IPS-18a (cell line): Measurements from ENCODE around the gene ELP2.

ENCODE experiments used
- H3K27ac ChIP-seq: one replicate; pipeline ENCODE4 v1.5.1; 2013; ENCODE audit warnings: low read length
- H3K27me3 ChIP-seq: one replicate; pipeline ENCODE4 v1.6.1; 2013; ENCODE audit warnings: mild to moderate bottlenecking, low read length; ENCODE audit not compliant: control insufficient read depth, insufficient read depth
- H3K36me3 ChIP-seq: one replicate; pipeline ENCODE4 v1.6.1; 2013; ENCODE audit warnings: low read depth, low read length; ENCODE audit not compliant: control insufficient read depth
- H3K4me1 ChIP-seq: one replicate; pipeline ENCODE4 v1.6.1; 2013; ENCODE audit warnings: low read depth, low read length; ENCODE audit not compliant: control insufficient read depth
- H3K4me3 ChIP-seq: one replicate; pipeline ENCODE4 v1.5.1; 2013; ENCODE audit warnings: low read length
- H3K9ac ChIP-seq: one replicate; pipeline ENCODE4 v1.6.1; 2013; ENCODE audit warnings: mild to moderate bottlenecking, low read length, moderate library complexity
- H3K9me3 ChIP-seq: one replicate; pipeline ENCODE4 v1.6.1; 2013; ENCODE audit warnings: low read depth, low read length; ENCODE audit not compliant: control insufficient read depth

ELP2 gene

GRCh38 chr18:36142751-36143150, 13.1 kb downstream of the ELP2 start:
- Histone ChIP-seq H3K36me3 (peaks cover 78% of the 10 kb centered on the region), H3K4me3 (no peak overlapping the region), H3K9ac (no peak overlapping the region), H3K27ac (no peak overlapping the region), H3K27me3 (no peaks in the 10 kb centered on the region), H3K9me3 (no peaks in the 10 kb centered on the region), H3K4me1 (no peaks in the 10 kb centered on the region)

- no peak overlapping the region for H3K4me3 ChIP-seq
- H3K27ac ChIP-seq: no peak overlapping the region
- H3K36me3 ChIP-seq: peaks cover 77% of the 10 kb centered on the region
- no peaks in the 10 kb centered on the region for H3K4me1 ChIP-seq
- no peak overlapping the region for H3K9ac ChIP-seq
- H3K9me3 ChIP-seq: no peaks in the 10 kb centered on the region
- no peaks in the 10 kb centered on the region for H3K27me3 ChIP-seq
Measured at GRCh38 chr18:36143391-36143790, 13.7 kb downstream of the ELP2 start.

- Histone ChIP-seq H3K4me1 (no peaks in the 10 kb centered on the region), H3K9me3 (no peaks in the 10 kb centered on the region), H3K27ac (no peak overlapping the region), H3K27me3 (no peaks in the 10 kb centered on the region), H3K9ac (no peak overlapping the region), H3K4me3 (no peak overlapping the region), H3K36me3 (peaks cover 82% of the 10 kb centered on the region)
Measured at GRCh38 chr18:36149514-36150289, 20.0 kb downstream of the ELP2 start.

- Histone ChIP-seq H3K9ac (no peak overlapping the region), H3K4me1 (no peaks in the 10 kb centered on the region), H3K4me3 (no peak overlapping the region), H3K9me3 (no peaks in the 10 kb centered on the region), H3K27me3 (no peaks in the 10 kb centered on the region), H3K27ac (no peak overlapping the region), H3K36me3 (peaks cover 80% of the 10 kb centered on the region)
Measured at GRCh38 chr18:36152781-36153180, 23.1 kb downstream of the ELP2 start.

GRCh38 chr18:36153203-36153602, 23.5 kb downstream of the ELP2 start:
- Histone ChIP-seq H3K9me3 (no peaks in the 10 kb centered on the region), H3K9ac (no peak overlapping the region), H3K27me3 (no peaks in the 10 kb centered on the region), H3K27ac (no peak overlapping the region), H3K4me1 (no peaks in the 10 kb centered on the region), H3K4me3 (no peak overlapping the region), H3K36me3 (peaks cover 81% of the 10 kb centered on the region)

GRCh38 chr18:36153771-36154170, 24.1 kb downstream of the ELP2 start:
- Histone ChIP-seq H3K27ac (no peak overlapping the region), H3K9ac (no peak overlapping the region), H3K4me3 (no peak overlapping the region), H3K9me3 (no peaks in the 10 kb centered on the region), H3K27me3 (no peaks in the 10 kb centered on the region), H3K36me3 (peaks cover 81% of the 10 kb centered on the region), H3K4me1 (no peaks in the 10 kb centered on the region)

- H3K36me3 ChIP-seq: peaks cover 85% of the 10 kb centered on the region
- no peaks in the 10 kb centered on the region for H3K9me3 ChIP-seq
- H3K4me1 ChIP-seq: no peaks in the 10 kb centered on the region
- no peaks in the 10 kb centered on the region for H3K27me3 ChIP-seq
- H3K4me3 ChIP-seq: no peak overlapping the region
- no peak overlapping the region for H3K9ac ChIP-seq
- no peak overlapping the region for H3K27ac ChIP-seq
Measured at GRCh38 chr18:36155851-36156757, 26.4 kb downstream of the ELP2 start.

GRCh38 chr18:36157441-36157840, 27.7 kb downstream of the ELP2 start:
- no peaks in the 10 kb centered on the region for H3K9me3 ChIP-seq
- H3K27me3 ChIP-seq: no peaks in the 10 kb centered on the region
- H3K4me3 ChIP-seq: no peak overlapping the region
- H3K9ac ChIP-seq: no peak overlapping the region
- no peak overlapping the region for H3K27ac ChIP-seq
- peaks cover 91% of the 10 kb centered on the region for H3K36me3 ChIP-seq
- H3K4me1 ChIP-seq: no peaks in the 10 kb centered on the region

- Histone ChIP-seq H3K9me3 (no peaks in the 10 kb centered on the region), H3K27ac (no peak overlapping the region), H3K36me3 (peaks cover 87% of the 10 kb centered on the region), H3K4me1 (no peaks in the 10 kb centered on the region), H3K27me3 (no peaks in the 10 kb centered on the region), H3K4me3 (no peak overlapping the region), H3K9ac (no peak overlapping the region)
Measured at GRCh38 chr18:36158266-36158867, 28.7 kb downstream of the ELP2 start.

GRCh38 chr18:36160959-36161371, 31.3 kb downstream of the ELP2 start:
- no peaks in the 10 kb centered on the region for H3K4me1 ChIP-seq
- no peak overlapping the region for H3K9ac ChIP-seq
- peaks cover 84% of the 10 kb centered on the region for H3K36me3 ChIP-seq
- H3K27ac ChIP-seq: no peak overlapping the region
- H3K9me3 ChIP-seq: no peaks in the 10 kb centered on the region
- no peaks in the 10 kb centered on the region for H3K27me3 ChIP-seq
- no peak overlapping the region for H3K4me3 ChIP-seq

GRCh38 chr18:36162981-36163380, 33.3 kb downstream of the ELP2 start:
- Histone ChIP-seq H3K36me3 (peaks cover 73% of the 10 kb centered on the region), H3K9ac (no peak overlapping the region), H3K4me1 (no peaks in the 10 kb centered on the region), H3K4me3 (no peak overlapping the region), H3K27ac (no peak overlapping the region), H3K9me3 (no peaks in the 10 kb centered on the region), H3K27me3 (no peaks in the 10 kb centered on the region)
